Measurements from ENCODE around the gene TXNDC15. TPM values are rescaled to one million over a fixed set of nuclear protein-coding genes. Genes with fewer than 3 reads are reported as not detected.

TXNDC15 gene
- total RNA-seq, 1 experiment from 2014 or later: 31.3 TPM

DNA sequence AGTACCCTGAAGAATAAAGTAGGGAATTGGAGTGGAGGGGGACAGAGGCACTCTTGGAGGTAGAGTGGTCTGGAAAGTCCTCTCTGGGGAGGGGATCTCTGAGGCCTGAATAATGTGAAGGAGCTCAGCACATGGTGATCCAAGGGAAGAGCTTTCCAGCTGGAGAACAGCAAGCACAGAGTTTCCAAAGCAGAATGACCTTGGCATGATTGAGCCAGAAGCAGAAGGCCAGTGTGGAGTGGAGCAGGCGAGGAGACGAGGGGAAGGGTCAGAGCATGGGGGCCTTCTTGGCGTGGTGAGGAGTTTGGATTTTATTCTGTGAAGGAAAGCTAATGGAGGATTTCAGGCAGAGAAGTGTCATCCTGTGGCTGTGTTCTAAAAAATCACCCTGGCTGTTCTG is 39.1 kb downstream of the TXNDC15 start:
- Histone ChIP-seq H3T11ph (ENCODE audit: low read length) (no peak overlapping the region), H4K8ac (replicated peaks; ENCODE audit: insufficient read length, low read depth, low read length) (no peak overlapping the region), H3K79me2 (ENCODE audit: insufficient read depth, low read length) (no peaks in the 10 kb centered on the region), H3K4me2 (ENCODE audit: insufficient read depth, insufficient read length, low read length) (no peak overlapping the region), H3K9me3 (ENCODE audit: control insufficient read depth, low read depth, low read length) (no peaks in the 10 kb centered on the region), H3K4ac (ENCODE audit: low read depth, low read length) (no peak overlapping the region), H3K23ac (ENCODE audit: insufficient read length, low read depth, low read length) (no peak overlapping the region), H3K27ac (ENCODE audit: insufficient read length, low read depth, low read length) (no peak overlapping the region), H4K20me1 (ENCODE audit: control insufficient read depth, insufficient read depth, insufficient read length) (no peaks in the 10 kb centered on the region), H3K14ac (ENCODE audit: insufficient read depth, low read length) (no peak overlapping the region), H4K91ac (ENCODE audit: insufficient read length, low read depth, low read length) (no peak overlapping the region), H2BK20ac (ENCODE audit: low read depth, low read length, poor library complexity, severe bottlenecking) (no peak overlapping the region), H3K23me2 (ENCODE audit: insufficient read length, low read depth, low read length, poor library complexity, severe bottlenecking) (no peaks in the 10 kb centered on the region), H2BK5ac (ENCODE audit: insufficient read length, low read length) (no peak overlapping the region), H2BK15ac (ENCODE audit: low read depth, low read length) (no peak overlapping the region), H2AFZ (ENCODE audit: low read length) (no peak overlapping the region), H2BK120ac (ENCODE audit: low read depth, low read length, poor library complexity, severe bottlenecking) (no peak overlapping the region), H3K79me1 (ENCODE audit: insufficient read depth, low read depth, low read length, poor library complexity, severe bottlenecking) (no peaks in the 10 kb centered on the region), H4K5ac (ENCODE audit: insufficient read length, low read depth, low read length) (no peak overlapping the region), H2BK12ac (ENCODE audit: insufficient read length, low read depth, low read length) (no peak overlapping the region), H3K4me1 (ENCODE audit: insufficient read depth, low read length) (no peaks in the 10 kb centered on the region), H2AK5ac (ENCODE audit: insufficient read length, low read length) (no peak overlapping the region), H3K9ac (ENCODE audit: extremely low read depth, insufficient read length, low read length) (no peak overlapping the region), H3K18ac (ENCODE audit: insufficient read length, low read depth, low read length) (no peak overlapping the region), H3K56ac (ENCODE audit: insufficient read length, low read depth, low read length) (no peak overlapping the region), H3K27me3 (ENCODE audit: insufficient read depth, low read length) (no peaks in the 10 kb centered on the region)
- H3K27me3 Mint-ChIP-seq (ENCODE audit: low read depth): no peaks in the 10 kb centered on the region
- H3K27ac Mint-ChIP-seq: no peak overlapping the region
- no peak for DNase-seq
- H3K4me1 Mint-ChIP-seq: peaks cover 4% of the 10 kb centered on the region in 2 experiments; a peak in 2 of 4 replicates
- TF ChIP-seq, protein P1, sequence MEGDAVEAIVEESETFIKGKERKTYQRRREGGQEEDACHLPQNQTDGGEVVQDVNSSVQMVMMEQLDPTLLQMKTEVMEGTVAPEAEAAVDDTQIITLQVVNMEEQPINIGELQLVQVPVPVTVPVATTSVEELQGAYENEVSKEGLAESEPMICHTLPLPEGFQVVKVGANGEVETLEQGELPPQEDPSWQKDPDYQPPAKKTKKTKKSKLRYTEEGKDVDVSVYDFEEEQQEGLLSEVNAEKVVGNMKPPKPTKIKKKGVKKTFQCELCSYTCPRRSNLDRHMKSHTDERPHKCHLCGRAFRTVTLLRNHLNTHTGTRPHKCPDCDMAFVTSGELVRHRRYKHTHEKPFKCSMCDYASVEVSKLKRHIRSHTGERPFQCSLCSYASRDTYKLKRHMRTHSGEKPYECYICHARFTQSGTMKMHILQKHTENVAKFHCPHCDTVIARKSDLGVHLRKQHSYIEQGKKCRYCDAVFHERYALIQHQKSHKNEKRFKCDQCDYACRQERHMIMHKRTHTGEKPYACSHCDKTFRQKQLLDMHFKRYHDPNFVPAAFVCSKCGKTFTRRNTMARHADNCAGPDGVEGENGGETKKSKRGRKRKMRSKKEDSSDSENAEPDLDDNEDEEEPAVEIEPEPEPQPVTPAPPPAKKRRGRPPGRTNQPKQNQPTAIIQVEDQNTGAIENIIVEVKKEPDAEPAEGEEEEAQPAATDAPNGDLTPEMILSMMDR (conservative IDR thresholded peaks at IDR 0.05): no peak
- no CpG with 5 or more reads among the region's 3 CpGs for WGBS (ENCODE audit: extremely low coverage, insufficient read length, low lambda C conversion rate)
- H3K9me3 Mint-ChIP-seq: no peaks in the 10 kb centered on the region
- no peak overlapping the region for H3K4me3 Mint-ChIP-seq
- H3K36me3 Mint-ChIP-seq (ENCODE audit: insufficient read depth in 1 of 3, low read depth in 3 of 3): peaks cover 3 to 28% (median 13%) of the 10 kb centered on the region in 3 experiments; a peak in 5 of 7 replicates
